PC-9 (cell line): ENCODE measurements around the gene MLXIPL.

Experiments used
- EZH2 ChIP-seq: fragments of 200-600 bp; sonication (generic); IDR thresholded peaks from 2 replicates; pipeline ENCODE4 v1.8.0; 2017; ENCODE audit warnings: antibody characterized with exemption, low read depth
- TF ChIP-seq, protein P1 (sequence below): fragments of 200-600 bp; sonication (generic); conservative IDR thresholded peaks from 2 replicates; pipeline ENCODE4 v1.6.1; 2017; ENCODE audit warnings: mixed run types, antibody characterized with exemption, mild to moderate bottlenecking, moderate library complexity

DNA sequence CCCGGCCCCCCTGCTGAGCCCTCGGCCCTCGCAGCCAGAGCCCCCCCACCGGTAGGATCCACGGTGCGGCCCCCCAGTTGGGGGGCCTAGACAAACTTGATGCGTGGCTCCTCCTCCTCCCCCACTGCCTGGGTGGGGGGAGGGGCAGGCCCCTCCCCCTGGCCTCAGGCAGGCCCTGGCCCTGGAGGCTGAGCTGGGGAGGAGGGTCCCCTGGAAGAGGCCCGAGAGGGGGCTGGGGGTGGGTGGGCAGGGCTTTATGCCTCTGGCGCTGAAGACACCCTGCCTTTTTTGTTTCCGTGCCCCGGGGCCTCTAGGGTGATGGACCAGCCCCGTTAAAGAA, 47.0 kb upstream of the MLXIPL start:
- TF ChIP-seq, protein P1, sequence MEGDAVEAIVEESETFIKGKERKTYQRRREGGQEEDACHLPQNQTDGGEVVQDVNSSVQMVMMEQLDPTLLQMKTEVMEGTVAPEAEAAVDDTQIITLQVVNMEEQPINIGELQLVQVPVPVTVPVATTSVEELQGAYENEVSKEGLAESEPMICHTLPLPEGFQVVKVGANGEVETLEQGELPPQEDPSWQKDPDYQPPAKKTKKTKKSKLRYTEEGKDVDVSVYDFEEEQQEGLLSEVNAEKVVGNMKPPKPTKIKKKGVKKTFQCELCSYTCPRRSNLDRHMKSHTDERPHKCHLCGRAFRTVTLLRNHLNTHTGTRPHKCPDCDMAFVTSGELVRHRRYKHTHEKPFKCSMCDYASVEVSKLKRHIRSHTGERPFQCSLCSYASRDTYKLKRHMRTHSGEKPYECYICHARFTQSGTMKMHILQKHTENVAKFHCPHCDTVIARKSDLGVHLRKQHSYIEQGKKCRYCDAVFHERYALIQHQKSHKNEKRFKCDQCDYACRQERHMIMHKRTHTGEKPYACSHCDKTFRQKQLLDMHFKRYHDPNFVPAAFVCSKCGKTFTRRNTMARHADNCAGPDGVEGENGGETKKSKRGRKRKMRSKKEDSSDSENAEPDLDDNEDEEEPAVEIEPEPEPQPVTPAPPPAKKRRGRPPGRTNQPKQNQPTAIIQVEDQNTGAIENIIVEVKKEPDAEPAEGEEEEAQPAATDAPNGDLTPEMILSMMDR = no peak
- TF ChIP-seq EZH2 = no peak
